ENCODE results near the gene DVL1. TPM values are rescaled to one million over a fixed set of nuclear protein-coding genes. Genes with fewer than 3 reads are reported as not detected.

DVL1 gene
- total RNA-seq, 1 experiment from 2014 or later, result 83.9 TPM

- CTCF ChIA-PET, result no interaction called here
- no TSS peak for BruUV-seq (replicated peaks)
- no peak within 1 kb of the TSS for H3K4me3 Mint-ChIP-seq (ENCODE audit: low read depth, unreplicated experiment)
- H3K4me1 Mint-ChIP-seq (ENCODE audit: low read depth, unreplicated experiment), result peaks cover 10% of the 10 kb centered on the region
- peaks cover 14% of the 10 kb centered on the region for H3K27me3 Mint-ChIP-seq (ENCODE audit: unreplicated experiment)
- no peak for TF ChIP-seq CTCF (IDR thresholded peaks at IDR 0.05; ENCODE audit: unreplicated experiment)
- peaks cover 6% of the 10 kb centered on the region for H3K36me3 Mint-ChIP-seq (ENCODE audit: insufficient read depth, unreplicated experiment)
- H3K27ac Mint-ChIP-seq (ENCODE audit: unreplicated experiment), result no peak within 1 kb of the TSS
- peaks cover 4% of the 10 kb centered on the region for H3K9me3 Mint-ChIP-seq (ENCODE audit: low read depth, unreplicated experiment)
- no peak for DNase-seq
- intact Hi-C loops (cut with micrococcal nuclease; ENCODE audit: unreplicated experiment), result no loop called here
These were observed 9.4 kb upstream of the DVL1 start, which contains the start of gene MXRA8 for GRCh38 chr1:1358433-1359271. Gene MXRA8 (minus strand): TSS chr1:1358555. CDS start chr1:1358504, 51 bp downstream.

- H3K4me3 Mint-ChIP-seq (ENCODE audit: low read depth, unreplicated experiment), result no peak overlapping the region
These were observed 8.7 kb upstream of the DVL1 start for GRCh38 chr1:1357871-1358432.

GRCh38 chr1:1356796-1357401 lies 7.7 kb upstream of the DVL1 start:
- BruUV-seq (replicated peaks), result no TSS peak
- H3K36me3 Mint-ChIP-seq (ENCODE audit: insufficient read depth, unreplicated experiment), result peaks cover 23% of the 10 kb centered on the region
- intact Hi-C loops (cut with micrococcal nuclease; ENCODE audit: unreplicated experiment), result no loop called here
- H3K27me3 Mint-ChIP-seq (ENCODE audit: unreplicated experiment), result peaks cover 14% of the 10 kb centered on the region
- TF ChIP-seq CTCF (IDR thresholded peaks at IDR 0.05; ENCODE audit: unreplicated experiment), result no peak
- DNase-seq, result no peak
- CTCF ChIA-PET, result no interaction called here
- no peak overlapping the region for H3K27ac Mint-ChIP-seq (ENCODE audit: unreplicated experiment)
- peaks cover 10% of the 10 kb centered on the region for H3K4me1 Mint-ChIP-seq (ENCODE audit: low read depth, unreplicated experiment)
- no peak overlapping the region for H3K4me3 Mint-ChIP-seq (ENCODE audit: low read depth, unreplicated experiment)
- H3K9me3 Mint-ChIP-seq (ENCODE audit: low read depth, unreplicated experiment), result peaks cover 4% of the 10 kb centered on the region

More at GRCh38 chr1:1357871-1358432, 8.7 kb upstream of the DVL1 start:
- H3K4me1 Mint-ChIP-seq (ENCODE audit: low read depth, unreplicated experiment), result peaks cover 10% of the 10 kb centered on the region
- intact Hi-C loops (cut with micrococcal nuclease; ENCODE audit: unreplicated experiment), result no loop called here
- no peak for DNase-seq
- H3K9me3 Mint-ChIP-seq (ENCODE audit: low read depth, unreplicated experiment), result peaks cover 4% of the 10 kb centered on the region
- H3K27ac Mint-ChIP-seq (ENCODE audit: unreplicated experiment), result no peak overlapping the region
- H3K27me3 Mint-ChIP-seq (ENCODE audit: unreplicated experiment), result peaks cover 14% of the 10 kb centered on the region
- peaks cover 12% of the 10 kb centered on the region for H3K36me3 Mint-ChIP-seq (ENCODE audit: insufficient read depth, unreplicated experiment)
- CTCF ChIA-PET, result no interaction called here
- no TSS peak for BruUV-seq (replicated peaks)
- no peak for TF ChIP-seq CTCF (IDR thresholded peaks at IDR 0.05; ENCODE audit: unreplicated experiment)

GRCh38 chr1:1356166-1356795 lies 7.1 kb upstream of the DVL1 start:
- no peak overlapping the region for H3K4me3 Mint-ChIP-seq (ENCODE audit: low read depth, unreplicated experiment)
- BruUV-seq (replicated peaks), result no TSS peak
- TF ChIP-seq CTCF (IDR thresholded peaks at IDR 0.05; ENCODE audit: unreplicated experiment), result no peak
- CTCF ChIA-PET, result no interaction called here
- H3K9me3 Mint-ChIP-seq (ENCODE audit: low read depth, unreplicated experiment), result peaks cover 4% of the 10 kb centered on the region
- DNase-seq, result no peak
- no peak overlapping the region for H3K27ac Mint-ChIP-seq (ENCODE audit: unreplicated experiment)
- peaks cover 10% of the 10 kb centered on the region for H3K4me1 Mint-ChIP-seq (ENCODE audit: low read depth, unreplicated experiment)
- peaks cover 28% of the 10 kb centered on the region for H3K36me3 Mint-ChIP-seq (ENCODE audit: insufficient read depth, unreplicated experiment)
- H3K27me3 Mint-ChIP-seq (ENCODE audit: unreplicated experiment), result peaks cover 12% of the 10 kb centered on the region
- intact Hi-C loops (cut with micrococcal nuclease; ENCODE audit: unreplicated experiment), result no loop called here
